Osteoblast (primary cell): ENCODE measurements around the gene ADARB2. TPM values are rescaled to one million over a fixed set of nuclear protein-coding genes. Genes with fewer than 3 reads are reported as not detected.

ENCODE experiments used
- DNase-seq: peaks from one replicate; pipeline ENCODE4 v3.0.0; 2011; ENCODE audit warnings: low spot score, mixed read lengths; ENCODE audit not compliant: insufficient read length; ENCODE audit errors: missing footprints
- H2AFZ ChIP-seq: 2 replicates; pipeline ENCODE4 v1.6.0; 2011; ENCODE audit warnings: mild to moderate bottlenecking, low read length
- H3K27ac ChIP-seq: 2 replicates; pipeline ENCODE4 v1.5.1; 2011; ENCODE audit warnings: mild to moderate bottlenecking, low read depth, low read length, moderate library complexity
- H3K27me3 ChIP-seq: 2 replicates; pipeline ENCODE4 v1.6.0; 2012; ENCODE audit warnings: mild to moderate bottlenecking, control low read depth, inconsistent platforms, low read length, moderate library complexity; ENCODE audit not compliant: insufficient read depth
- H3K36me3 ChIP-seq: 2 replicates; pipeline ENCODE4 v1.5.1; 2011; ENCODE audit warnings: mild to moderate bottlenecking, low read length, control low read depth, moderate library complexity; ENCODE audit not compliant: insufficient read depth
- H3K4me1 ChIP-seq: 2 replicates; pipeline ENCODE4 v1.5.1; 2011; ENCODE audit warnings: mild to moderate bottlenecking, low read length, control low read depth, moderate library complexity; ENCODE audit not compliant: insufficient read depth
- H3K4me2 ChIP-seq: 2 replicates; pipeline ENCODE4 v1.6.0; 2011; ENCODE audit warnings: mild to moderate bottlenecking, low read length; ENCODE audit not compliant: insufficient read depth
- H3K4me3 ChIP-seq: fragments of 200-600 bp; sonication (generic); 3 replicates; pipeline ENCODE4 v1.5.1; 2012; ENCODE audit warnings: mild to moderate bottlenecking, low read length, inconsistent platforms; ENCODE audit not compliant: insufficient read depth
- H3K79me2 ChIP-seq: 2 replicates; pipeline ENCODE4 v1.6.0; 2012; ENCODE audit warnings: mild to moderate bottlenecking, low read length, control low read depth, inconsistent platforms; ENCODE audit not compliant: insufficient read depth
- H3K9me3 ChIP-seq: 2 replicates; pipeline ENCODE4 v1.5.1; 2011; ENCODE audit warnings: low read depth, low read length, control low read depth
- H4K20me1 ChIP-seq: 2 replicates; pipeline ENCODE4 v1.6.0; 2012; ENCODE audit warnings: mild to moderate bottlenecking, low read length, control low read depth; ENCODE audit not compliant: insufficient read depth
- total RNA-seq: library from RNA; depleted of rRNA; stranded (reverse); fragments of >200 nt; gene quantifications from 2 replicates; pipeline ENCODE4 v1.2.3, GENCODE V29; 2012
- TF ChIP-seq, protein P1 (sequence below): IDR thresholded peaks from 2 replicates; pipeline ENCODE4 v1.5.1; 2011; ENCODE audit warnings: mild to moderate bottlenecking, low read depth, low read length, moderate library complexity; ENCODE audit errors: extremely low read depth

ADARB2 gene
- total RNA-seq, 1 donor = not detected

DNA sequence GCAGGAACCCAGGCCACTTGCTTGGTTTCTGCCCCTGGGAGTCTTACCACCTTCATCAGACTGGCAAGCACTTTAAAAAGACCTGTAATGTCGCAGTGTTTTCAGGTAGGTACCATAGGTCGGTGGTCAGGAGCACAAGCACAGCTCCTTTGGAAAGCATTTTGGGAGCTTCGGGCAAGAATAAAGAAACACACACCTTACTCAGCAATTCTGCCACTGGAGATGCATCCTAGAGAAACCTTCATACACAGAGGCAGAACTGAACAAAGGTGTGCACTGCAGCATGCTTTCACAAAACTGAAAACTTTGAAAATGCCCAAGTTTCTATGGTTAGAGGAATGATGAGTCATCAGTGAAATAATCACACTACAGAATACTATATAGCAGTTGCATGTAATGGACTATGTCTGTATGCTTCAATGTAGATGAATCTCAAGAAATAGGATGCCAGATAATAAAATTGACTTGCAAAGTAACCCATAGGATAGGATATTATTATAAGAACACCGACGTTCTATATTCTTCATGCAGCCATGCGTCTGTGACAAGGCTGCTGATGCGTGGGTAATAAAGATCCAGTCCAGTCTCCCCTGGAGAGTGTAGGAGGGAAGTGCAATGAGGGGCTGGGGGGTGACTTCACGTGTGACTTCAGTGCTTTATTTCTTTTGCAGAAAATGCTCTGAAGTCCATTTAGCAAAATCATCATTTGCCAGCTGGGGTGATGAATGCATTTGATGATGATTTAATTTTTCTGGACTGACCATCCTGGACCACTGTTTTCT is 371.6 kb downstream of the ADARB2 start:
- Histone ChIP-seq H3K79me2 (no peaks in the 10 kb centered on the region), H3K9me3 (no peaks in the 10 kb centered on the region), H3K27me3 (no peaks in the 10 kb centered on the region), H3K27ac (no peak overlapping the region), H4K20me1 (no peaks in the 10 kb centered on the region), H2AFZ (no peak overlapping the region), H3K4me1 (no peaks in the 10 kb centered on the region), H3K4me3 (no peak overlapping the region), H3K4me2 (no peak overlapping the region), H3K36me3 (no peaks in the 10 kb centered on the region)
- TF ChIP-seq, protein P1, sequence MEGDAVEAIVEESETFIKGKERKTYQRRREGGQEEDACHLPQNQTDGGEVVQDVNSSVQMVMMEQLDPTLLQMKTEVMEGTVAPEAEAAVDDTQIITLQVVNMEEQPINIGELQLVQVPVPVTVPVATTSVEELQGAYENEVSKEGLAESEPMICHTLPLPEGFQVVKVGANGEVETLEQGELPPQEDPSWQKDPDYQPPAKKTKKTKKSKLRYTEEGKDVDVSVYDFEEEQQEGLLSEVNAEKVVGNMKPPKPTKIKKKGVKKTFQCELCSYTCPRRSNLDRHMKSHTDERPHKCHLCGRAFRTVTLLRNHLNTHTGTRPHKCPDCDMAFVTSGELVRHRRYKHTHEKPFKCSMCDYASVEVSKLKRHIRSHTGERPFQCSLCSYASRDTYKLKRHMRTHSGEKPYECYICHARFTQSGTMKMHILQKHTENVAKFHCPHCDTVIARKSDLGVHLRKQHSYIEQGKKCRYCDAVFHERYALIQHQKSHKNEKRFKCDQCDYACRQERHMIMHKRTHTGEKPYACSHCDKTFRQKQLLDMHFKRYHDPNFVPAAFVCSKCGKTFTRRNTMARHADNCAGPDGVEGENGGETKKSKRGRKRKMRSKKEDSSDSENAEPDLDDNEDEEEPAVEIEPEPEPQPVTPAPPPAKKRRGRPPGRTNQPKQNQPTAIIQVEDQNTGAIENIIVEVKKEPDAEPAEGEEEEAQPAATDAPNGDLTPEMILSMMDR = no peak
- DNase-seq = no peak

DNA sequence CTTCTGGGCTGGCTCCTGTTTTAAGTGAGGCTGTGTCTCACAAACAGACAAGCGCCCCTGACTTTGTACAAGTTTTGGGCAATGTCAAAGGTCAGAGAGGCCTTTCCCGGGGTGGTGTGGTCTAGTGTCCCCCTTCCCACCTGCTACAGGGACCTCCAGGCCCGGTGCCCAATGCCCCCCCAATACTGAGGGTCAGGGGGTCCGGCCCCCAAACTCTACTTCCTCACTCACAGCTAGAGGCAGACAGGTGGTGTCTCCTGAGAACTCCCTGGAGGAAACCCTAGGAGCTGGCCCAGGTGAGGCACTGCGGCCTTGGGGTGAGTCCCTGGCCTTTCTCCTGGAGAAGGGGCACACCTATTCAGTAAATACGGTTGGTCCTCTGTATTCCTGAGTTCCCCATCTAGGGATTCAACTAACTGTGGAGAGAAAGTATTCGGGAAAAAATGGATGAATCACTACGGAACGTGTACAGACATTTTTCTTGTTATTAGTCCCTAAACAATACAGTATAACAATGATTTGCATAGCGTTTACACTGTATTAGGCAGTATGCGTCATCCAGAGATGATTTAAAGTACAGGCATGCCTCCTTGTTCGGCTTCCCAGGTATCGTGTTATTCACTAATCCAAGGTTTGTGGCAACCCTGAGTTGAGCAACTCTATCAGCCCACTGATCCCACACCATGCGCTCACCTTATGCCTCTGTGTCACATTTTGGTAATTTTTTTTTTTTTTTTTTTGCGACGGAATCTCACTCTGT is 373.0 kb downstream of the ADARB2 start:
- Histone ChIP-seq H2AFZ (no peak overlapping the region), H3K4me3 (no peak overlapping the region), H3K9me3 (no peaks in the 10 kb centered on the region), H4K20me1 (no peaks in the 10 kb centered on the region), H3K27me3 (no peaks in the 10 kb centered on the region), H3K4me2 (no peak overlapping the region), H3K27ac (no peak overlapping the region), H3K79me2 (no peaks in the 10 kb centered on the region), H3K36me3 (no peaks in the 10 kb centered on the region), H3K4me1 (no peaks in the 10 kb centered on the region)
- DNase-seq = no peak
- TF ChIP-seq, protein P1 = no peak

DNA sequence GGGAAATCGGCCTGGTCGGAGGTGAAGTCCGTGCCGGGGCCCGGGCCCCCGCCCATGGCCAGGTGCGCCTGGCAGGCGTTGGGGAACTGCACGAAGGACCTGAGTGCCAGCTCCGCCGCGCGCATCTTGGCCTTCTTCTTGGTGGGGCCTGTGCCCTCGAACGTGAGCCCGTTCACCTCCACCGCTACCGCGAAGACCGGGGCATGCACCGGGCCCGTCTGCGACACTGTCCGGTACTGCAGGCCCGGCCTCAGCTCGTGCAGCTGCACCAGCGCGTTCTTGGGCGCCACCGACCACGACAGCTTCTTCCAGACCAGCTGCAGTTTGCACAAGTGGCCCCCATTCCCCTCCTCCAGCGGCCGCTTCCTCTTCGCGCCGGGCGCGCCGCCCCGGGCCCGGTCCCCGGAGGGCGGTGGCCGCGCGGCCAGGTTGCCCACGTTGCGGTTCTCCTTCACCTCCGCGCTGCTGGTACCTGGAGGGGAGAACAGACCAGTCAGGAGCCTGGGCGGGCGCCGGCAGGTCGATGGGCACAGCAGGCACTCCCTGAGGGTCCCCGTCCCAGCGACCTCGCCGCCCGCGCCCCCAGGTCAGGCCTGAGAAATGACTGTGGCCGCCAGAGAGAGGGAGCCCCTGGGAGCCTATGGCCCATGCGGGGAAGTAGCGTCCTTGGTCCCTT is 373.7 kb downstream of the ADARB2 start:
- H3K9me3 ChIP-seq = no peaks in the 10 kb centered on the region
- no peak for DNase-seq
- TF ChIP-seq, protein P1 = no peak
- no peaks in the 10 kb centered on the region for H3K27me3 ChIP-seq
- no peak overlapping the region for H3K4me2 ChIP-seq
- H3K36me3 ChIP-seq = no peaks in the 10 kb centered on the region
- H3K27ac ChIP-seq = no peak overlapping the region
- H2AFZ ChIP-seq = no peak overlapping the region
- no peaks in the 10 kb centered on the region for H3K4me1 ChIP-seq
- no peaks in the 10 kb centered on the region for H3K79me2 ChIP-seq
- H3K4me3 ChIP-seq = no peak overlapping the region
- no peaks in the 10 kb centered on the region for H4K20me1 ChIP-seq
